Tibial nerve (tissue), 4 donors: ENCODE data around the gene EOLA1. TPM values are rescaled to one million over a fixed set of nuclear protein-coding genes. Genes with fewer than 3 reads are reported as not detected.

Source experiments
- total RNA-seq, 4 donors: library from RNA; depleted of rRNA; stranded (reverse); fragments of >200 nt; gene quantifications; one replicate each; pipeline ENCODE4 v1.1.0, GENCODE V29; 2016

The EOLA1 gene
- total RNA-seq, 4 donors from 2014 or later, result 9.8 to 16.5 (median 12.3) TPM

Other genes with a start within 250 kb of the EOLA1 start
- 100 to 1,000 TPM in 1 of 4 donors, 10 to 100 TPM in 3; 68.4 to 118 (median 92.4) TPM for gene IDS, start 35.7 kb upstream of the EOLA1 start, total RNA-seq
- not detected for gene HSFX3, start 8.9 kb downstream of the EOLA1 start, total RNA-seq
- gene MAGEA9B, start 46.4 kb downstream of the EOLA1 start, total RNA-seq, result not detected
- gene HSFX2, start 54.3 kb downstream of the EOLA1 start, total RNA-seq, result 1 to 10 TPM in 2 of 4 donors, not detected in 2; 1.2 to 3.3 TPM
- 10 to 100 TPM; 14.7 to 29.1 (median 21.5) TPM for gene TMEM185A, start 90.8 kb downstream of the EOLA1 start, total RNA-seq
- gene MAGEA11, start 171.0 kb downstream of the EOLA1 start, total RNA-seq, result not detected
- gene HSFX1, start 233.1 kb downstream of the EOLA1 start, total RNA-seq, result 1 to 10 TPM; 1.4 to 3.0 (median 2.0) TPM
- gene MAGEA9, start 240.9 kb downstream of the EOLA1 start, total RNA-seq, result not detected